ENCODE measurements around the gene ZNF33A.
"Not testable (repeated sequence)": the region's sequence is repeated elsewhere in the genome, so short reads cannot be mapped to it uniquely, and the experiment has no call there.

The ZNF33A gene

DNA sequence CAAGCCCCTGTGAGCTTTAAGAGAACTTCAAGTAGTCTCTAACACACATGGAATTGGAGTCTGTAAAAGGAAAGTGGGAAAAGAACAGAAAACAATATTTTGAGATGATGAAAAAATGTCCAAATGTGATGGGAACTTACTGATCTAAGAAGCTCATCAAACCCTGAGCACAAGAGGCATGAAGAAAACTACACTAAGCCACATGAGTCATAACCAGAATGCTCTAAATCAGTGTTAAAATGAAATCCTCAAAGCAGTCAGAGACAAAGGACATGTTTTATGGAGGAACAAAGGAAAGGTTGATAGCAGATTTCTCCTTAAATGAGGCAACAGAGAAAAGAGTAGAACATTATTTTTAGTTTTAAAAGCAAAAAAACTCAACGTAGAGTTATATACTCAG, 37.2 kb downstream of the ZNF33A start:
- no peak for DNase-seq

DNA sequence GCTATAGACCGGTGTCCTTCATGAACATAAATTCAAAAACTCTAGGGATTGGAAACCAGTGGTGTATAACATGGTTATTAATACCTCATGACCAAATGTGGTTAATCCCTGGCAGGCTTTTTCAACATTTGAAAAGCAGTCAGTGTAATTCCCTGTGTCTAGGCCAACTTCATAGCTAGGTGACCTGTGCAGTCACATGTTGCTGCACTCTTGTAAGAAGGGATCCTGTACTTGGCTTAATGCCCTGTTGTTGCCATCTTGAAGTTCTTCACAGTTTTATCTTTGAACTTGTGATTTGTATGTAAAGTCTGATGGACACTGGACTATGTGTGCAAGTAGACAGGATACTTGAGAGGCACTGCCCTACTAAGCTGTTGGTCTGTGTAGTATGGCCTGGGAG, 39.7 kb downstream of the ZNF33A start:
- no peak for DNase-seq

DNA sequence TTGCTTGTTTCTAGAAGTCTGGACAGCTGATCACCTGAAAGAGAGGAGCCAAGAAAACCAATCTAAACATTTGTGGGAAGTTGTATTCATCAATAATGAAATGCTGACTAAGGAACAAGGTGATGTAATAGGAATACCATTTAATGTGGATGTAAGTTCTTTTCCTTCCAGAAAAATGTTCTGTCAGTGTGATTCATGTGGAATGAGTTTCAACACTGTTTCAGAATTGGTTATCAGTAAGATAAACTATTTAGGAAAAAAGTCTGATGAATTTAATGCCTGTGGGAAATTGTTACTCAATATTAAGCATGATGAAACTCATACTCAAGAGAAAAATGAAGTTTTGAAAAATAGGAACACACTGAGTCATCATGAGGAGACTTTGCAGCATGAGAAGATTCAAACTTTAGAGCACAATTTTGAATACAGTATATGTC, 43.9 kb downstream of the ZNF33A start:
- no peak for DNase-seq

DNA sequence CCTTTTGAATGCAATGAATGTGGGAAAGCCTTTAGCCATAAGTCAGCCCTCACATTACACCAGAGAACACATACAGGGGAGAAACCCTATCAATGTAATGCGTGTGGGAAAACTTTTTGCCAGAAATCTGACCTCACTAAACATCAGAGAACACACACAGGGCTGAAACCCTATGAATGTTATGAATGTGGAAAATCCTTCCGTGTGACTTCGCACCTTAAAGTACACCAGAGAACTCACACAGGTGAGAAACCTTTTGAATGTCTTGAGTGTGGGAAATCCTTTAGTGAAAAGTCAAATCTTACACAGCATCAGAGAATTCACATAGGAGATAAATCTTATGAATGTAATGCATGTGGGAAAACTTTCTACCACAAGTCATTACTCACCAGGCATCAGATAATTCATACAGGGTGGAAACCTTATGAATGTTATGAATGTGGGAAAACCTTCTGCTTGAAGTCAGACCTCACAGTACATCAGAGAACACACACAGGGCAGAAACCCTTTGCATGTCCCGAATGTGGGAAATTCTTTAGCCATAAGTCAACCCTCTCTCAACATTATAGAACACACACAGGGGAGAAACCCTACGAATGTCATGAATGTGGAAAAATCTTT, 44.9 kb downstream of the ZNF33A start:
- not testable (repeated sequence) for DNase-seq

DNA sequence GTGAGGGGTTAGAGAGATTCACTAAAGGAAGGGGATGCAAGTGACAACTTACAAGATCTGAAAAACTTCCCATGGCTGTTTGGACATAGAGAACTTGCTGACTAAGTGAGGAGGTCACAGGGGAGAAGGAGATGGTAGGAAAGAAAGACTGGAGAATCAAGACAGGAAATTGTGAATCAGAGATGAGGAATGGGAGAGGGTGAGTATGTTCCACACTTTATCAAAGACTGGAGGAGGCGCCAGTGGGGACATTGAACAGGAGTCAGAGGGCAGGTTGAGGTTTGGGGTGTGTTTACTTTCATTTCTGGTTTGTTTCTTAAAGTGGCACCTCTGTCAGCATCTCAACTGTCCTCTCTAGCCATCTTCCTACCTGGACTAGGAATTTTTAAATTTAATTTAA, 59.2 kb downstream of the ZNF33A start:
- not testable (repeated sequence) for DNase-seq

DNA sequence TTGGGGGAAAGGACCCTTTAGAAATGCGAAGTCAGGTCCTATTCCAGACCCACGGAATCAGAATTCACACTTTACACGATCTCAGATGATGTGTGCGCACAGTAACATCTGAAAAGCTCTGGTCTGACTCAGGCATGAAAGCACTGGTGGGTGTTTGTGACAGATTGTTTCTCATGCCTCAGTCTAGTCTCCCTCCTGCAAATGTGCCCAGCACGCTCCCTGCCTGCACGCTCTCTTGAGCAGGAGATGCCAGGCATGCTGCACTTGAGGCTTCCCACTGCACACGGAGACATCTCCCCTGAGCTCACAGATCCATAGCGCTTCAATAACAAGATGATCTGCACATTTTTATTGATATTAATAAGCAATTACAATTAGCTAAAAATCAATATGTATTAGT, 60.0 kb downstream of the ZNF33A start:
- no peak for DNase-seq

DNA sequence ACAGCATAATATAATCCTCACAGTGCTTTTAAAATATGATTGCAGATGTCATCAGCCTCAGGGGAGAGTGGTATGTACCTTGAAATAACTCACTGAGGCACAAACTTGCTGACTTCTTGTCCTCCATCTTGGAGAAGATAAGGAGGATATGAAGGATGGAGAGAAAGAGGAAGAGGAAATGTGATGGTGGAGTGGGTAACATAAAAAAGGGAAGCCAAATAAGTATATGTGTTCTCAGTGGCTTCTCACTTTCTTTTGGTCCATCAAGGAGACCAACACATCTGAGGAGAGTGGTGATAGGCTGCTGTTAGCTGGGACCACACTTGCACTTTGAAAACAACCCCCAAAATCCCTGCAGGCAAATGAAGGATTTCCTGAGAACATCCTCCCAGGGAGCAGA, 62.1 kb downstream of the ZNF33A start:
- DNase-seq, result no peak

DNA sequence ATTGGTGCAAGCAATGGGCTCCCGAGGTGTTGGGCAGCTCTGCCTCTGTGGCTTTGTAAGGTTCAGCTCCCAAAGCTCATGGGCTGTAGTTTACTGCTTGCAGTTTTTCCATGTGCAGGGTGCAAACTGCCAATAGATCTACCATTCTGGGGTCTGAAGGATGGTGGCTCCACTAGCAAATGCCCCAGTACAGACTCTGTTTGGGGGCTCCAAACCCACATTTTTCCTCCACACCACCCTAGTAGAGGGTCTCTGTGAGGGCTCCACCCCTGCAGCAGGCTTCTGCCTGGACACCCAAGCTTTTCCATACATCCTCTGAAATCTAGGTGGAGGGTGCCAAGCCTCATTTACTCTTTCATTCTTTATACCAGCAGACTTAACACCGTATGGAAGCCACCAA, 66.2 kb downstream of the ZNF33A start:
- no peak for DNase-seq

DNA sequence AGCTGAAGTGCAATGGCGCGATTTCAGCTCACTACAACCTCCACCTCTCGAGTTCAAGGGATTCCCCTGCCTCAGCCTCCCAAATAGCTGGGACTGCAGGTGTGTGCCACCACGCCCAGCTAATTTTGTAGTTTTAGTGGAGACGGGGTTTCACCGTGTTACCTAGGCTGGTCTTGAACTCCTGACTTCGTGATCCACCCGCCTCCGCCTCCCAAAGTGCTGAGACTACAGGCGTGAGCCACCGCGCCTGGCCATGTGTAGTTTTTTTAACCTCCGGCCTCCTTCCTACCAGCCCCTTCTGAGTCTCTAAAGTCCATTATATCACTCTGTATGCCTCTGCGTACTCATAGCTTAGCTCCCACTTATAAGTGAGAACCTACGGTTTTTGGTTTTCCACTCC, 82.8 kb downstream of the ZNF33A start:
- not testable (repeated sequence) for DNase-seq

DNA sequence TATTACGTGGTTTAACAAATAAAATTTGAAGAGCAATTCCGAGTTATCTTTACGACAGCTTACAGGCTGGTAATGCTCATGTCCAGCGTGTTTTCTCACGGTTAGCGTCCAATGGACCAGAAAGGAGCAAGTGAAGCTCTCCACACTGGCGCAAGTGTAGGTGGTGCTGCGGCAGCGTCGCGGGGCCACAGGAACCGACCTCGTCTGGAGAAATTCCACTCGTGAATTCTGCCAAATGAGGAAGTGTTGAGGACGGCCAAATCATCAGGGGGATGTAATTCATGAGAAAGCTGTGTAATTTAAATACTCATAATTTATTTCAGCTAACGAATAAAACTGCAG, 83.3 kb downstream of the ZNF33A start:
- DNase-seq, result no peak

DNA sequence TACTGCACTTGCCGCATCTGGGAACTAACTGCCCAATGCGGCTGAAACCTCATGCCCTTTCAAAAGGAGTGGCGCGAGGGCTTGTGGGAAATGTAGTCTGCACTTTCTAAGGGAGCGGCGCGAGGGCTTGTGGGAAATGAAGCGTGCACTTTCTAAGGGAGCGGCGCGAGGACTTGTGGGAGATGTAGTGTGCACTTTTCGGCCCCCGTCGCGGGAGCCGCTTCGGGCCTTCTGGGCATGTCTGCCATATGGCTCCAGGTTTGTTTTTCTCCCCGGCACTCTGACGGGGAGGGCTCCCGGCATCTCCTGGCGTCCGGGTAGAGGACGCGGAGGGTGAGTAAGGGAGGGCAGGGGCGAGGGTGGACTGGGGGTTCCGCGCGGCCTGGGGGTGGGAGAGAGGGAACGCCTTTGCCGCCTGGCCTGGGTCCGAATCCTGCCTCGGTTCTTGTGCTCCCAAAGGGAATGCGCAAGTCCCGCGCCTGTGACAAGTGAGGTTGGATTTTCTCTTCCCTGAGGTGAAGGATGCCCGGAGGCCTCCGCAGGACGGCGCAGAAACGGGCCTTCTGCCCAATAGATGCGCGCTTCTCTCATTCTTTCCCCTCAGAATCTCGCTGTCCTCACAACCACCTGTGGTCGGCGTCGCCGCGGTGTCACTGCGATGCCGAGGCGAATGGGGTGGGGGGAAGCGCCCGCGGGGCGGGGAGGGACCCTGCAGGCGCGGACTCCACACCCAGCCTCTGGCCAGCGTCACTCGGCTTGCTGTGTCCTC, 83.9 kb downstream of the ZNF33A start, which contains the start of gene ZNF37A:
Gene ZNF37A (plus strand): TSS at position 180 of the 769 bp plus-strand sequence. CDS start 2,281 bp downstream, outside the sequence.
- peak; percentile 86 to 94 for DNase-seq

DNA sequence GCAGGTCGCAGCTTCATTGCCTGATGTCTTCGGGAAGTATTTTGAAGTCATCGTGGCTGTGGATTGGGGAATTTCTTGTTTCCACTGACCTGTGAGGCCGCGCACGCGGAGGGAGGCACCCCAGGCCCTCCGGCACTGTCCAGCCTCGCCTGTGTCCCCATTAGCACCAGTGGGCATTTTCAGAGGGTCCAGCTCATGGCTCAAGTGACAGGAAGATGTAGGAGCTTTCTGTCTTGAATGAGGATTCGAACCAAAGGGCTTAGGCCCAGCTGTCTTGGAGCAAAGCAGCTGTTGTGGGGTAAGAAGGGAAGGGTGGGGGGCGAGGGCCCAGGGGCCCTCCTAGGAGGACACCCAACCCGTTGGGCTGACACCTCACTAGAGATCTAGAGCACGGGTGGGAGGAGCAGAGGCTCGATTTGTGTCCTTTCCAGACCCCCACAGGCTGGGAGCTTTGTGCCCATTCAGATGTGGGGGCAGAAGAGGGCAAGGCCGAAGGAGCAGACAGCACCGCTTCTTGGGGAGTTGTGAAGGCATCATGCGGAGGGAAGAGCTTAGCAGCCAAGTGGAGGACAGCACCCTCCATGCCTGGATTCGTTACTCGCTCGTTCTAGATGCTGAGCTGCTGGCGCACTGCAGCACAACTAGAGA, 84.6 kb downstream of the ZNF33A start:
- no peak for DNase-seq

DNA sequence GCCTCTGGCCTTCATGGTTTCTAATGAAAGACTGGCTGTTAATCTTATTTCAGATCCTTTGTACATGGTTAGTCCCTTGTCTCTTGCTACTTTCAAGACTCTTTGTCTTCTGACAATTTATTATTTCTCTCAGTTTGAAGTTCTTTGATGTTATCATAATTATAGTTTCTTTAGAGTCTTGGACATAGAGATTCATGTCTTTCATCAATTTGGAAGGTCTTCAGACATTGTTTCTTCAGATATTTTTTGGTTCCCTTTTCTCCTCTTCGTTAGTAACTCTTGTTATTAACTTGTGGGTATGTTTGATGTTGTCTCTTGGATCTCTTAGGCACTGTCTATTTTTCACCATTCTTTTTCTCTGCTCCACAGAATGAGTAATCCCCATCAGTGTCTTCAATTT, 92.4 kb downstream of the ZNF33A start:
- DNase-seq, result no peak

DNA sequence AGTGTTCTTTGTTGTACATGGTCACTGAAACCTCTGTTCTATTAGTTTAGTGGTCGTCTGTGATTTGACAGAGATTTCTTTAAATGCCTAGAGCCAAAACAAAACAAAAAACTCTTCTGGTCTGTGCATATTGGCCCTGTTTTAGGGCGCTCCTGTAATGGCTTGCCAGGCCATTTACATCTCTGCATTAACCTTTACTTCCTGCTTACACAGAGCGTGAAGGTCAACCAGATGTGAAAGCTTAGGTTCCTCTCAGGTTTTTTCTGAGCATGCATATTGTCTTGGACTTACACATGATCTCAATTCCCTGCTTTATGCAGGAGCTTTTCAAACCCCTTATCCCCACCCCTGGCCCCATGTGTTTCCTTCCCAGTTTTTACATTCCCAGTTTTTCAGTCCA, 93.3 kb downstream of the ZNF33A start:
- DNase-seq, result no peak

DNA sequence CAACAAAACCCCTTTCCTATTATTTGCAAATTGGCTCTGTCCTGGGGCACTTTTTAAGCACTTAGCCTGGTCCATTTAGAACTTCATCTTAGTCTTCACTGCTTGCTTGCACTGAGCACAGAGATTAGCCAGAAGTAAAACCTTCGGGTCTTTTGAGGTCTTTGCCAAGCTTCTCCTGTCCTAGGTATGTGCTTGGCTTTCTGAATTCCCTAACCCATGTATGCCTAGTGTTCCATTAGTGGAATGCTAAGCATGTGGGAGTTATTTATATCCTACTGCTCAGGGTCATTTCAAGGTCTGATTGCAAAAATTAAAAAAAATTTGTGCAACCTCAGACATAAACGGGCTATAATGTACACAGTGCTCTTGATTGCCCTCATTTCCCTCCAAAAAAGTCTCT, 101.7 kb downstream of the ZNF33A start:
- DNase-seq, result no peak
